PC-3 (cell line): ENCODE measurements around the gene ALX3. TPM values are rescaled to one million over a fixed set of nuclear protein-coding genes. Genes with fewer than 3 reads are reported as not detected.

Experiments used
- ATAC-seq: fragments of 200-7000 bp; cut with Tn5 transposase; 2 replicates; pipeline ENCODE4 v1.9.1; 2020; ENCODE audit warnings: mild to moderate bottlenecking, moderate library complexity
- BruUV-seq: library from RNA; stranded (reverse); fragments of 400-500 nt; replicated peaks from 2 replicates; lab custom pipeline; 2021; lab: Mats Ljungman, UMichigan
- CTCF ChIA-PET: fragments of 300-600 bp; sonication (Branson Sonifier 250); formaldehyde crosslinking; loops from one replicate; lab custom pipeline; 2022; ENCODE audit warnings: antibody characterized with exemption; lab: Charles Lee
- POLR2A ChIA-PET: fragments of 300-600 bp; sonication (Branson Sonifier 250); formaldehyde crosslinking; loops from one replicate; lab custom pipeline; 2022; ENCODE audit warnings: antibody characterized with exemption; ENCODE audit not compliant: unreplicated experiment; lab: Charles Lee
- DNase-seq: peaks from one replicate; pipeline ENCODE4 v3.0.0-alpha.2; 2015
- H2AFZ ChIP-seq: fragments of 300-600 bp; sonication (generic); 2 replicates; pipeline ENCODE4 v1.6.0; 2016; ENCODE audit warnings: antibody characterized with exemption, low read length
- H3F3A ChIP-seq: fragments of 300-600 bp; sonication (generic); one replicate; pipeline ENCODE4 v1.6.0; 2017; ENCODE audit warnings: antibody characterized with exemption, low read length, control low read depth, mild to moderate bottlenecking; ENCODE audit not compliant: unreplicated experiment
- H3K27ac ChIP-seq: fragments of 300-600 bp; sonication (generic); 2 replicates; pipeline ENCODE4 v1.5.1; 2016; ENCODE audit warnings: mild to moderate bottlenecking, low read length
- H3K27me3 ChIP-seq: fragments of 300-600 bp; sonication (generic); 2 replicates; pipeline ENCODE4 v1.6.1; 2016; ENCODE audit warnings: low read length, mixed read lengths
- H3K36me3 ChIP-seq: fragments of 300-600 bp; sonication (generic); 2 replicates; pipeline ENCODE4 v1.6.1; 2016; ENCODE audit warnings: low read depth, mixed run types, low read length, mixed read lengths
- H3K4me1 ChIP-seq: fragments of 300-600 bp; sonication (generic); 2 replicates; pipeline ENCODE4 v1.5.1; 2016; ENCODE audit warnings: low read length; ENCODE audit not compliant: insufficient read depth
- H3K4me2 ChIP-seq: fragments of 300-600 bp; sonication (generic); 2 replicates; pipeline ENCODE4 v1.6.0; 2016; ENCODE audit warnings: low read length
- H3K4me3 ChIP-seq: fragments of 300-600 bp; sonication (generic); 2 replicates; pipeline ENCODE4 v1.5.1; 2016; ENCODE audit warnings: mild to moderate bottlenecking, low read length, mixed read lengths
- H3K79me2 ChIP-seq: fragments of 300-600 bp; sonication (generic); 2 replicates; pipeline ENCODE4 v1.6.1; 2017; ENCODE audit warnings: low read length, mixed read lengths
- H3K9ac ChIP-seq: fragments of 300-600 bp; sonication (generic); 2 replicates; pipeline ENCODE4 v1.6.0; 2016; ENCODE audit warnings: mild to moderate bottlenecking, low read length
- H3K9me2 ChIP-seq: fragments of 300-600 bp; sonication (generic); replicated peaks from 2 replicates; pipeline ENCODE4 v1.6.1; 2016; ENCODE audit warnings: mixed run types, low read length, mixed read lengths
- H3K9me3 ChIP-seq: fragments of 300-600 bp; sonication (generic); 2 replicates; pipeline ENCODE4 v1.6.1; 2016; ENCODE audit warnings: low read length, mixed read lengths
- H4K20me1 ChIP-seq: fragments of 300-600 bp; sonication (generic); 2 replicates; pipeline ENCODE4 v1.6.1; 2016; ENCODE audit warnings: low read length, mixed read lengths
- EZH2 ChIP-seq: fragments of 300-600 bp; sonication (generic); IDR thresholded peaks from one replicate; pipeline ENCODE4 v1.6.1; 2017; ENCODE audit warnings: antibody characterized with exemption, mild to moderate bottlenecking, low read length; ENCODE audit not compliant: unreplicated experiment
- EZH2phosphoT487 ChIP-seq: fragments of 300-600 bp; sonication (generic); IDR thresholded peaks from 2 replicates; pipeline ENCODE4 v1.6.1; 2018; ENCODE audit warnings: mild to moderate bottlenecking, antibody characterized with exemption, low read length, borderline replicate concordance
- intact Hi-C: fragments of 100-400 bp; cut with micrococcal nuclease; formaldehyde crosslinking; loops from 2 replicates; pipeline ENCODE4 v1.9.0; 2023
- total RNA-seq: library from RNA; depleted of rRNA; stranded (reverse); fragments of >200 nt; gene quantifications from 2 replicates; pipeline ENCODE4 v1.2.3, GENCODE V29; 2014
- TF ChIP-seq, protein P1 (sequence below): fragments of 300-600 bp; sonication (generic); conservative IDR thresholded peaks from 2 replicates; pipeline ENCODE4 v1.5.1; 2017; ENCODE audit warnings: antibody characterized with exemption, low read depth, mild to moderate bottlenecking, low read length

ALX3 gene
- total RNA-seq, 1 experiment from 2014 or later, result not detected

DNA sequence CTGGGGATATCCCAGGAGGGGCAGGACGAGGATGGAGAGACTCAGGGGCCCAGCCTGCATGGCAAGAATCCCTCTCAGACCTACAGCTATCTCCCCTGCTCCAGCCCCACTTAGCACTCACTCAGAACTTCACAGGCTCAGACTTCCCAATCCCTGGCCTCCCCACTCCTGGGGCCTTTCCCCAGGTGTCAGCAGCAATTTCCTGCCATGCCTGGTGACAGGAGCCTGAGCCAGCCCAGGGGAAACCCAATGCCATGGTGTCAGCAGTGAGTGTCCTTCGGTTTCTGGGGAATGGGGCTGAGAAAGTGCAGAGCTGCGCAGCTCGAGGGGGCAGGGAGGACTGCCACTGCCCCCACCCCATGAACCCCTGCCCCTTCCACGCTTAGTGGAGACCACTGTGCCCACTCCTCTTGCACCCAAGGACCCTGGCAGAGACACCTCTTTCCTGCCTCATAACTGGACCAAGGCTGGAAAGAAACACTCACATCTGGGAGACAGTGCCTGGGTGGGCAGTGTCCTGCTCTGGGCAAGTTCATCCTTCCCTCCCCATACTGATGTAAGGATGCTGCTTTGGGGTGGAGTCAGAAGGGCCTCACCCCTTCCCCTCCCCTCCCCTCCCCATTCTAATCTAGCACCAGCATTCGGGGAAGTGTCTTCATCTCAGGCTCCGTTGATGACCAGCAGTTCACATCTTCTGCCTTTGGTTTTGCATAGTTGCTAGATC, 24.6 kb upstream of the ALX3 start:
- intact Hi-C loops, result no loop called here
- ChIA-PET POLR2A (no interaction called here), CTCF (no interaction called here)
- Histone ChIP-seq H3K27ac (no peak overlapping the region), H2AFZ (no peak overlapping the region), H3K79me2 (no peaks in the 10 kb centered on the region), H3K36me3 (no peaks in the 10 kb centered on the region), H3K9me3 (no peaks in the 10 kb centered on the region), H3K9me2 (no peaks in the 10 kb centered on the region), H3K4me3 (no peak overlapping the region), H3F3A (no peaks in the 10 kb centered on the region), H4K20me1 (no peaks in the 10 kb centered on the region), H3K4me2 (no peak overlapping the region), H3K9ac (no peak overlapping the region), H3K27me3 (0 out of 2 replicates have a peak, but pooled peaks cover 11% of the 10 kb centered on the region), H3K4me1 (no peaks in the 10 kb centered on the region)
- no TSS peak for BruUV-seq
- DNase-seq, result no peak
- TF ChIP-seq EZH2phosphoT487 (no peak), EZH2 (no peak)
- TF ChIP-seq, protein P1, sequence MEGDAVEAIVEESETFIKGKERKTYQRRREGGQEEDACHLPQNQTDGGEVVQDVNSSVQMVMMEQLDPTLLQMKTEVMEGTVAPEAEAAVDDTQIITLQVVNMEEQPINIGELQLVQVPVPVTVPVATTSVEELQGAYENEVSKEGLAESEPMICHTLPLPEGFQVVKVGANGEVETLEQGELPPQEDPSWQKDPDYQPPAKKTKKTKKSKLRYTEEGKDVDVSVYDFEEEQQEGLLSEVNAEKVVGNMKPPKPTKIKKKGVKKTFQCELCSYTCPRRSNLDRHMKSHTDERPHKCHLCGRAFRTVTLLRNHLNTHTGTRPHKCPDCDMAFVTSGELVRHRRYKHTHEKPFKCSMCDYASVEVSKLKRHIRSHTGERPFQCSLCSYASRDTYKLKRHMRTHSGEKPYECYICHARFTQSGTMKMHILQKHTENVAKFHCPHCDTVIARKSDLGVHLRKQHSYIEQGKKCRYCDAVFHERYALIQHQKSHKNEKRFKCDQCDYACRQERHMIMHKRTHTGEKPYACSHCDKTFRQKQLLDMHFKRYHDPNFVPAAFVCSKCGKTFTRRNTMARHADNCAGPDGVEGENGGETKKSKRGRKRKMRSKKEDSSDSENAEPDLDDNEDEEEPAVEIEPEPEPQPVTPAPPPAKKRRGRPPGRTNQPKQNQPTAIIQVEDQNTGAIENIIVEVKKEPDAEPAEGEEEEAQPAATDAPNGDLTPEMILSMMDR, result no peak
- no peak for ATAC-seq

DNA sequence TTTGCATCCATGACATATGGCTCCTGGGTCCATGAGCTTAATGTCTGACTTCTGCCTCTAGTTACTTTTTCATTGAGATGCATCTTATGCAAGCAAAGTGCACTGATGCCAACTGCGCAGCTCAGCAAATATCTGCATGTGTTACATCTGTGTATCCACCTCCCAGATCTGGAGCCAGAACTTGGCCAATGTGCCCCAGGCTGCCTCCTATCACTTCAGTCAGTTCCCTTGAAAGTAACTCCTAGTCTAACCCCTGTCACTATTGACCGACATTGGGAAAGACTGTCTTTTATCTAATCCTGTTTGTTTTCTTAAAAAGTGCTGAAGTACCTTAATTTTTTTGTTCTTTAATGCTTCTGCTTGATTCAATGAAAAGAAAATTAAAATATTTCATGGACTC, 22.5 kb upstream of the ALX3 start:
- 0 out of 2 replicates have a peak, but pooled peaks cover 11% of the 10 kb centered on the region for H3K27me3 ChIP-seq
- H4K20me1 ChIP-seq, result no peaks in the 10 kb centered on the region
- no peaks in the 10 kb centered on the region for H3K9me3 ChIP-seq
- ChIA-PET CTCF (interaction anchor here (0.6 kb wide), 1 partner anchor 36 kb away, joined by 3 read pairs; no protein-coding TSS in a partner anchor), POLR2A (no interaction called here)
- no peaks in the 10 kb centered on the region for H3K9me2 ChIP-seq
- no peaks in the 10 kb centered on the region for H3F3A ChIP-seq
- H3K79me2 ChIP-seq, result no peaks in the 10 kb centered on the region
- H3K9ac ChIP-seq, result no peak overlapping the region
- H3K4me2 ChIP-seq, result no peak overlapping the region
- DNase-seq (no peak), ATAC-seq (no peak)
- BruUV-seq, result no TSS peak
- no peak overlapping the region for H3K27ac ChIP-seq
- H2AFZ ChIP-seq, result no peak overlapping the region
- H3K4me1 ChIP-seq, result no peaks in the 10 kb centered on the region
- TF ChIP-seq EZH2phosphoT487 (no peak), EZH2 (no peak)
- TF ChIP-seq, protein P1, result no peak
- intact Hi-C loops, result no loop called here
- no peaks in the 10 kb centered on the region for H3K36me3 ChIP-seq
- H3K4me3 ChIP-seq, result no peak overlapping the region

DNA sequence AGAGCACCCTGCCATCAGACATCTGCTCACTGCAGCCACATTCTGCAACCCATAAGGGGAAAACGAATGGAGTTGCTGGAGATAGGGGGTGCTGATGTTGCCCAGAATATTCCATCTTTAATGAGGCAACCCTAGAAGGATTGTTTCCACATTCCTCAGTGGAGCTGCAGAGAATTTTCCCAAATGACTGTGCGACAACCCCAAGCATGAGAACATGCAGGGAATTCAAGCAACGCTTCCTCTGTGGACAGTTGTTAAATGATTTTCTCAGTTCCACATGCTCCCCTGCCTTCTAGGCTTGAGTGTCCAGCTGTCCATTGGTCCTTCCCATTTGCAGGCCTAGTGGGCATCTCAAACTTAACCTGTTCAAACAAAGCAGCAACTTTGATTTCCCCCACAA, 21.3 kb upstream of the ALX3 start:
- TF ChIP-seq, protein P1, result no peak
- TF ChIP-seq EZH2phosphoT487 (no peak), EZH2 (no peak)
- Histone ChIP-seq H3K27ac (no peak overlapping the region), H3K4me1 (no peaks in the 10 kb centered on the region), H3K9ac (no peak overlapping the region), H3K27me3 (0 out of 2 replicates have a peak, but pooled peaks cover 11% of the 10 kb centered on the region), H3K9me3 (no peaks in the 10 kb centered on the region), H3K4me3 (no peak overlapping the region), H3K9me2 (no peaks in the 10 kb centered on the region), H2AFZ (no peak overlapping the region), H3K36me3 (no peaks in the 10 kb centered on the region), H3F3A (no peaks in the 10 kb centered on the region), H3K4me2 (no peak overlapping the region), H4K20me1 (no peaks in the 10 kb centered on the region), H3K79me2 (no peaks in the 10 kb centered on the region)
- ChIA-PET POLR2A (no interaction called here), CTCF (no interaction called here)
- intact Hi-C loops, result no loop called here
- DNase-seq (no peak), ATAC-seq (no peak)
- BruUV-seq, result no TSS peak
